VCaP (cell line): Measurements from ENCODE around the gene HIRIP3.
A peak's percentile ranks its signal among the peaks of the same experiment; 100 is the strongest.

Source experiments
- H3K27ac ChIP-seq: fragments of 450-650 bp; 2 replicates; pipeline ENCODE4 v1.5.1; 2017
- TF ChIP-seq, protein P1 (sequence below): fragments of 450-650 bp; conservative IDR thresholded peaks from 2 replicates; pipeline ENCODE4 v1.5.1; 2017; ENCODE audit warnings: mild to moderate bottlenecking, moderate library complexity

Gene HIRIP3

DNA sequence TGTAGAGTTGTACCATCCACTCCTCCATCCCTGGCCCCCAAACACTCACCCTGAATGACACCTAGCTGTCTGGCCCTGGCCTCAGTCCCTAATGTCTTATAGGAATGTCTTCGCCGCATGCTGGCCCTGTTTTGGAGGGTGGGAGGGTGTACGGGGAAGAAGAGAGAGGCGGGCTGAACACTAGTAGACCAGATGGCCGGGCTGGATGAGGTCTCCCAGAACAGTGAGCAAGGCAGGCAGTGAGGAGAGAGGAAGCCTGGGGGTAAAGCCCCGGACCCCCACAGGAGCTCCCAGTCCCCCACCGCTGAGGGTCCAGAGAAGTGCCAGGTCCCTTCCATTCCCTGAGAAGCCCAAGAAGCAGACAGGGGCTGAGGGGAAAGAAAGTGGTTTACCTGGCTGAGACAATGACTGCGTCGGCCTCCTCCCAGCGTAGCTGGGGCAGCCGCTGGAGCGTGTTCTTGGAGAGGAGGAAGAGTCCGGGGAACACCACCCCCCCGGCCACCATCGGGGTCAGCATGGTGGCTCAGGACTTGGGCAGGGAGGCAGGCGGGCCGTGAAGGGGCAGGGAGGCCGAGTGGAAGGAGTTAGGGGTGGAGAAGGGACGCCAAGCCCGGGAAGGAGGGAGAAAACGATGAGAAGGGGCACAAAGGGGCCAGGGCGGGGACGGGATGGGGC, 34.7 kb upstream of the HIRIP3 start:
- TF ChIP-seq, protein P1, sequence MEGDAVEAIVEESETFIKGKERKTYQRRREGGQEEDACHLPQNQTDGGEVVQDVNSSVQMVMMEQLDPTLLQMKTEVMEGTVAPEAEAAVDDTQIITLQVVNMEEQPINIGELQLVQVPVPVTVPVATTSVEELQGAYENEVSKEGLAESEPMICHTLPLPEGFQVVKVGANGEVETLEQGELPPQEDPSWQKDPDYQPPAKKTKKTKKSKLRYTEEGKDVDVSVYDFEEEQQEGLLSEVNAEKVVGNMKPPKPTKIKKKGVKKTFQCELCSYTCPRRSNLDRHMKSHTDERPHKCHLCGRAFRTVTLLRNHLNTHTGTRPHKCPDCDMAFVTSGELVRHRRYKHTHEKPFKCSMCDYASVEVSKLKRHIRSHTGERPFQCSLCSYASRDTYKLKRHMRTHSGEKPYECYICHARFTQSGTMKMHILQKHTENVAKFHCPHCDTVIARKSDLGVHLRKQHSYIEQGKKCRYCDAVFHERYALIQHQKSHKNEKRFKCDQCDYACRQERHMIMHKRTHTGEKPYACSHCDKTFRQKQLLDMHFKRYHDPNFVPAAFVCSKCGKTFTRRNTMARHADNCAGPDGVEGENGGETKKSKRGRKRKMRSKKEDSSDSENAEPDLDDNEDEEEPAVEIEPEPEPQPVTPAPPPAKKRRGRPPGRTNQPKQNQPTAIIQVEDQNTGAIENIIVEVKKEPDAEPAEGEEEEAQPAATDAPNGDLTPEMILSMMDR = no peak
- H3K27ac ChIP-seq = peak overlapping the region; percentile 62; the same call in 1 of the 2 replicates

- TF ChIP-seq, protein P1 = no peak
- no peak overlapping the region for H3K27ac ChIP-seq
These were observed 33.1 kb upstream of the HIRIP3 start for GRCh38 chr16:30028438-30029076.

DNA sequence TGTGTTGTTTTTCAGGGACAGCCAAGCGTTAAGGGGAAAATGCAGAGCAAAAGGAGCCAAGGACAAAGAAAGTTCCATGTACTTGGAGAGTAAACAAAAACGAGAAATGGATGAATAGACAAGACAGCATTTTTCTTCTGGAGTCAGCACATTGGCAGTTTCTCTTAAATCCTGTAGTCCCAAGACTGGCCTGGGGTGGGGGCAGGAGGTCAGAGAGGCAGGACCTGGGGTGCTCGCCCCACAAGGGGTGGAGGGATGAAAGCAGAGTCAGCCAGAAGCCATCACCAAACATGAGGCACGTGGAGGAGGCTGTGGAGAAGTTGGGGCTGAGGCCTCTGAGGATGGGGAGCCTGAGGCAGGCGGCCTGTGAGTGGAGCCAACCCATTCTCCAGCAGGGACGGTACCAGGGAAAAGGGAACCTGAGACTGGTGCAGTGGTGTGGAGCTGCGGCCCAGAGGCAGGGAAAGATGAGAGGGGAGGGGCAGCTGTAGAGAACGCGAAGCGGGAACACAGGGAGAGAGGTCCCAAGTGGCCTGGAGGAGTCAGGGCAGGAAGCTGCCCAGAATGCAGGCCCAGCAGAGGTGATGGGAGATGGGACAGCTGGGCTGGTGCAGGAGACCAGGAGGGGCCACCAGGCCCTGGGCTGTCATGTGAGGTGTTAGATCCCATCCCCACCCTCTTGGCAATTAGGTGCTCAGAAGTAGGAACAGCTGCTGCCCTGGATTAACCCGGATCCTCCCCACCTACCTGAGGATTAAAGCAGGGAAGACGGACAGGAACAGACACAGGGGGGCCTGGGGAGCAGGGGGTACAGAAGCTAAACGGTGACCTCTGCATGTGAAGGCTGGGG, 32.4 kb upstream of the HIRIP3 start:
- no peak overlapping the region for H3K27ac ChIP-seq
- TF ChIP-seq, protein P1 = no peak

DNA sequence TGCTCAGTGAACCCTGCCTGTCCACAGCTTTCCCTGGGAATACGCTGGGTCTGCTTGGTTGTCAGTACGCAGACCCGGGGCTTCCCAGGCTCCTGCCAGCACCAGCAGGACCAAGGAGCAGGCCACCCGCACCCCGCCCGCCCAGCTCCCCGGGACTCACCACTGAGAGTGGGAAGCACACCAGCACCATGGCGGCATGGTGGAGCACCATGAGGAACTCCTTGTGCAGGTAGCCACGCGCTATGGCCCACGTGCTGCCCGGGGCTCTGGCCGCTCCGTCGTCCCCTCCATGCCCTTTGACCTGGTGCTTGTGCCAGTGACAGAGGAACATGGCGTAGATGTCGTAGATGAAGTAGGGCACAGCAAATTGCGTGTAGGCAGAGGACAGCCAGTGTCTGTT, 31.0 kb upstream of the HIRIP3 start:
- TF ChIP-seq, protein P1 = no peak
- no peak overlapping the region for H3K27ac ChIP-seq

DNA sequence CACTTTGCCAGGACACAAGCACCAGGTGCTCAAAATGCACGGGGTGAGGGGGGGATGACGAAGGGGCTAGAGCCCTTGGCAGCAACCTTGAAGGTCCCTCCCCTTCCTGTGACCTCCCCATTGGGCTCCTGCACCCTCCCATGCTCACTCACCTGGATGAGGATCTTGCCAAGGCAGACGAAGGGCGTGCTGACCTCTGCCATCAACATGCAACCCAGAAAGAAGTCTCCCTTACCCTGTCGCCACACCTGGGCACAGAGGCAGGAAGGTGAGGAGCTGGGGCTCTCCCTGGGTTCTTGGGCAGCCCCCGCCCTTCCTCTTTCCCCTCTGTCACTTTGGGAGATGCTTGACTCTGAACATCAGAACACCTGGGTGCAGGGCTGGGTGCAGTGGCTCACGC, 30.2 kb upstream of the HIRIP3 start:
- TF ChIP-seq, protein P1 = no peak
- H3K27ac ChIP-seq = no peak overlapping the region

DNA sequence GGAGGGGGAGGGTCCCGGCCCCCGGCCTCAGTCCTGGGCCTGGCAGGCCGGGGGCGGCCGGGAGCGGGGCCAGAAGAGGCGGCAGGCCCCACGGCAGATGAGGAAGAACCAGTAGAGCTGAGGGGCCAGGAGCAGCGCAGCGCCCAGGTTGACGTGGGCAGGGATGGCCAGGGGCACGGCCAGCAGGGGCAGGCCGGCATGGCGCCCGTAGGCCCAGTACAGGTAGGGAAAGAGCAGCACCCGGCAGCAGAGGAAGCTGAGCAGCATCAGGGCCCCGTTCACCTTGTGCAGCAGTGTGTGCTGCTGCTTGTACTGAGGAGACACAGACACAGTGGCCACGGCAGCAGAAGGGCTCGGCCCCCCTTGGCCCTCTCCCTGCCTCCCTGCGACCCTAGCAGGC, 29.7 kb upstream of the HIRIP3 start:
- no peak overlapping the region for H3K27ac ChIP-seq
- TF ChIP-seq, protein P1 = no peak

DNA sequence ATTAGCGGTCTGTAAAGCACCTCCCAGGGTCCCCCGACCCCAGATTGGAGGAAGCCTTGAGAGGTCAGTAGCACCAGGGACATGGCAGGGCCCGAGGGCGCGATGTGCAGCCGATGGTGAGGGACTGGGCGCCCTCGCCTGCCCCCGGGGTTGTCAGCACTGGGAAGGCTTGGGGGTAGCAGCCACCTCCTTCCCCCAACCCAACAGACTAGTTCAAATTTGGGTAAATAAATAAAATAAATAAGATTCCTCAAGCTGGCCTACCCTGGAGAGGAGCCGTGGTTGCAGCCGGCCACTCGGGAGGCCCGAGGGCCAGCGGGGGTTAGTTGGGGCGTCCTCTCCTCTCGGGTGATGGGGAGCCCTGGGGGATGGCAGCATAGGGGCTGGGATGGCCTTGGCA, 29.0 kb upstream of the HIRIP3 start:
- TF ChIP-seq, protein P1 = no peak
- H3K27ac ChIP-seq = no peak overlapping the region
